NCI-H2029 (cell line): ENCODE results near the gene CDK14.

Source experiments
- DNase-seq: peaks from one replicate; lab custom pipeline; 2025; lab: John Stamatoyannopoulos, UW

CDK14 gene

GRCh38 chr7:91047636-91048035, 451.5 kb downstream of the CDK14 start:
- DNase-seq, result no peak

- DNase-seq, result no peak
These were observed 454.6 kb downstream of the CDK14 start for GRCh38 chr7:91050677-91051076.

GRCh38 chr7:91051966-91052365, 455.8 kb downstream of the CDK14 start:
- no peak for DNase-seq

GRCh38 chr7:91054374-91054773, 458.3 kb downstream of the CDK14 start:
- DNase-seq, result no peak

- DNase-seq, result no peak
These were observed 459.1 kb downstream of the CDK14 start for GRCh38 chr7:91055219-91055618.

- DNase-seq, result no peak
These were observed 466.6 kb downstream of the CDK14 start for GRCh38 chr7:91062713-91063112.

GRCh38 chr7:91064052-91064451, 467.9 kb downstream of the CDK14 start:
- DNase-seq, result no peak

GRCh38 chr7:91064938-91065337, 468.8 kb downstream of the CDK14 start:
- DNase-seq, result no peak

- DNase-seq, result no peak
These were observed 470.5 kb downstream of the CDK14 start for GRCh38 chr7:91066627-91067026.

GRCh38 chr7:91067242-91067641, 471.1 kb downstream of the CDK14 start:
- no peak for DNase-seq

- no peak for DNase-seq
These were observed 472.1 kb downstream of the CDK14 start for GRCh38 chr7:91068136-91068795.

- no peak for DNase-seq
These were observed 473.0 kb downstream of the CDK14 start for GRCh38 chr7:91069146-91069545.

- DNase-seq, result no peak
These were observed 483.4 kb downstream of the CDK14 start for GRCh38 chr7:91079487-91079886.

GRCh38 chr7:91080351-91080750, 484.2 kb downstream of the CDK14 start:
- no peak for DNase-seq

- DNase-seq, result no peak
These were observed 485.9 kb downstream of the CDK14 start for GRCh38 chr7:91082038-91082437.

- DNase-seq, result no peak
These were observed 486.9 kb downstream of the CDK14 start for GRCh38 chr7:91082852-91083495.

GRCh38 chr7:91083855-91084644, 487.9 kb downstream of the CDK14 start:
- peak; percentile 35 for DNase-seq

- no peak for DNase-seq
These were observed 489.1 kb downstream of the CDK14 start for GRCh38 chr7:91085175-91085574.

GRCh38 chr7:91086200-91086599, 490.1 kb downstream of the CDK14 start:
- DNase-seq, result no peak

GRCh38 chr7:91088156-91088555, 492.0 kb downstream of the CDK14 start:
- no peak for DNase-seq

GRCh38 chr7:91088691-91089090, 492.6 kb downstream of the CDK14 start:
- no peak for DNase-seq

GRCh38 chr7:91089382-91089963, 493.4 kb downstream of the CDK14 start:
- DNase-seq, result peak; percentile 40

- no peak for DNase-seq
These were observed 494.6 kb downstream of the CDK14 start for GRCh38 chr7:91090684-91091083.
